ENCODE data around the gene RPAP3.
"Not testable (repeated sequence)": the region's sequence is repeated elsewhere in the genome, so short reads cannot be mapped to it uniquely, and the experiment has no call there.

GRCh38 chr12:47635770-47636169 lies 70.1 kb downstream of the RPAP3 start:
- TF ChIP-seq MYC (IDR thresholded peaks at IDR 0.05; ENCODE audit: low read depth, low read length); MYC (CRISPR knock-in tag; IDR thresholded peaks at IDR 0.05; ENCODE audit: borderline replicate concordance, low read depth); POLR2A (conservative IDR thresholded peaks at IDR 0.05); ZNF77 (CRISPR knock-in tag; IDR thresholded peaks at IDR 0.05); ZNF76 (CRISPR knock-in tag; IDR thresholded peaks at IDR 0.05; ENCODE audit: borderline replicate concordance); CTCF (IDR thresholded peaks at IDR 0.05 in 2 of 3, conservative IDR thresholded peaks at IDR 0.05 in 1 of 3; ENCODE audit: insufficient read depth in 2 of 3, low read depth in 1 of 3, low read length in 3 of 3); HCFC1 (IDR thresholded peaks at IDR 0.05; ENCODE audit: low read depth, low read length); SAP30 (IDR thresholded peaks at IDR 0.05; ENCODE audit: borderline replicate concordance, insufficient read depth, low read depth, low read length, poor library complexity, severe bottlenecking): not testable (repeated sequence)

All from K562 (cell line).